GM19025 (cell line): Measurements from ENCODE around the gene PHRF1.
"Not testable (repeated sequence)": the region's sequence is repeated elsewhere in the genome, so short reads cannot be mapped to it uniquely, and the experiment has no call there.

Experiments used
- ATAC-seq: cut with Tn5 transposase; IDR thresholded peaks from one replicate; pipeline ENCODE4 v1.9.1; 2021; ENCODE audit warnings: mild to moderate bottlenecking, low read depth, moderate library complexity; ENCODE audit not compliant: unreplicated experiment

Gene PHRF1

GRCh38 chr11:646214-646613 is 69.9 kb downstream of the PHRF1 start:
- ATAC-seq, result no peak

- not testable (repeated sequence) for ATAC-seq
Observed at GRCh38 chr11:647672-648158, 71.4 kb downstream of the PHRF1 start.

- ATAC-seq, result no peak
Observed at GRCh38 chr11:650482-650881, 74.2 kb downstream of the PHRF1 start.

- ATAC-seq, result not testable (repeated sequence)
Observed at GRCh38 chr11:653136-653535, 76.9 kb downstream of the PHRF1 start.

- no peak for ATAC-seq
Observed at GRCh38 chr11:653837-654236, 77.6 kb downstream of the PHRF1 start.

- ATAC-seq, result not testable (repeated sequence)
Observed at GRCh38 chr11:654444-654843, 78.2 kb downstream of the PHRF1 start.

GRCh38 chr11:655036-655726 is 78.9 kb downstream of the PHRF1 start:
- no peak for ATAC-seq

- no peak for ATAC-seq
Observed at GRCh38 chr11:656426-656825, 80.2 kb downstream of the PHRF1 start.

GRCh38 chr11:656866-657265 is 80.6 kb downstream of the PHRF1 start:
- no peak for ATAC-seq

- ATAC-seq, result no peak
Observed at GRCh38 chr11:657691-658126, 81.4 kb downstream of the PHRF1 start.

- ATAC-seq, result no peak
Observed at GRCh38 chr11:659532-660085, 83.3 kb downstream of the PHRF1 start.

GRCh38 chr11:660281-660680 is 84.0 kb downstream of the PHRF1 start:
- no peak for ATAC-seq

- no peak for ATAC-seq
Observed at GRCh38 chr11:660681-661444, 84.6 kb downstream of the PHRF1 start.
